Left lobe of liver (tissue), 2 donors: ENCODE results near the gene COL23A1. TPM values are rescaled to one million over a fixed set of nuclear protein-coding genes. Genes with fewer than 3 reads are reported as not detected.
A peak's percentile ranks its signal among the peaks of the same experiment; 100 is the strongest.
"Not testable (repeated sequence)": the region's sequence is repeated elsewhere in the genome, so short reads cannot be mapped to it uniquely, and the experiment has no call there.

Source experiments
- ATAC-seq: fragments of 200-7000 bp; cut with Tn5 transposase; one replicate; pipeline ENCODE4 v1.9.1; 2020; ENCODE audit warnings: mild to moderate bottlenecking, moderate library complexity
- DNase-seq: peaks from one replicate; pipeline ENCODE4 v3.0.0-alpha.2; 2020; ENCODE audit warnings: low spot score
- total RNA-seq: library from RNA; stranded (reverse); gene quantifications from one replicate; pipeline ENCODE4 v1.2.1, GENCODE V29; 2021
- donor health status: DM: no; HTN: no; CAD: no; lungs with moderate emphysema.
- donor health status: DM: no; HTN: yes; CAD: no.

COL23A1 gene
- total RNA-seq, 1 donor from 2014 or later: 1.2 TPM

GRCh38 chr5:178371362-178372111 lies 218.7 kb downstream of the COL23A1 start:
- peak; percentile 29 for ATAC-seq
- DNase-seq: no peak

- ATAC-seq: peak; percentile 36
- no peak for DNase-seq
These were observed 220.1 kb downstream of the COL23A1 start for GRCh38 chr5:178370102-178370501.

GRCh38 chr5:178369469-178369868 lies 220.7 kb downstream of the COL23A1 start:
- DNase-seq, ATAC-seq: not testable (repeated sequence)

- DNase-seq: no peak
These were observed 221.4 kb downstream of the COL23A1 start for GRCh38 chr5:178368716-178369300.

GRCh38 chr5:178368274-178368673 lies 221.9 kb downstream of the COL23A1 start:
- no peak for DNase-seq
- no peak for ATAC-seq

More at GRCh38 chr5:178368716-178369300, 221.4 kb downstream of the COL23A1 start:
- no peak for ATAC-seq

- no peak for DNase-seq
- no peak for ATAC-seq
These were observed 222.5 kb downstream of the COL23A1 start for GRCh38 chr5:178367736-178368120.

- no peak for DNase-seq
- ATAC-seq: no peak
These were observed 223.0 kb downstream of the COL23A1 start for GRCh38 chr5:178366998-178367735.

GRCh38 chr5:178365501-178366440 lies 224.4 kb downstream of the COL23A1 start:
- no peak for DNase-seq
- ATAC-seq: no peak

- no peak for DNase-seq
- ATAC-seq: no peak
These were observed 225.9 kb downstream of the COL23A1 start for GRCh38 chr5:178364326-178364675.

- peak; percentile 51 for ATAC-seq
- DNase-seq: no peak
These were observed 226.5 kb downstream of the COL23A1 start for GRCh38 chr5:178363501-178364325.

GRCh38 chr5:178361657-178362445 lies 228.3 kb downstream of the COL23A1 start:
- no peak for DNase-seq
- ATAC-seq: no peak

- DNase-seq (no peak), ATAC-seq (no peak)
These were observed 229.3 kb downstream of the COL23A1 start for GRCh38 chr5:178360926-178361235.

GRCh38 chr5:178360222-178360925 lies 229.8 kb downstream of the COL23A1 start:
- ATAC-seq (no peak), DNase-seq (no peak)

- no peak for ATAC-seq
- DNase-seq: no peak
These were observed 230.5 kb downstream of the COL23A1 start for GRCh38 chr5:178359738-178360137.

GRCh38 chr5:178357678-178358077 lies 232.5 kb downstream of the COL23A1 start:
- ATAC-seq: no peak

GRCh38 chr5:178357121-178357521 lies 233.1 kb downstream of the COL23A1 start:
- ATAC-seq (peak; percentile 60), DNase-seq (no peak)

More at GRCh38 chr5:178357678-178358077, 232.5 kb downstream of the COL23A1 start:
- no peak for DNase-seq

GRCh38 chr5:178356431-178356872 lies 233.7 kb downstream of the COL23A1 start:
- DNase-seq (no peak), ATAC-seq (peak; percentile 58)

- DNase-seq (no peak), ATAC-seq (peak; percentile 46)
These were observed 234.5 kb downstream of the COL23A1 start for GRCh38 chr5:178355671-178356070.
